A673 (cell line): Measurements from ENCODE around the gene DHCR24.

Experiments
- EZH2 ChIP-seq: fragments of 200-600 bp; sonication (generic); IDR thresholded peaks from 2 replicates; pipeline ENCODE4 v1.6.1; 2017; ENCODE audit warnings: borderline replicate concordance, low read depth, mild to moderate bottlenecking, mixed read lengths, antibody characterized with exemption, low read length; ENCODE audit not compliant: poor library complexity, severe bottlenecking
- TF ChIP-seq, protein P1 (sequence below): fragments of 300-800, 200-600 bp; sonication (generic); conservative IDR thresholded peaks from 2 replicates; pipeline ENCODE4 v1.5.1; 2017; ENCODE audit warnings: low read depth, mild to moderate bottlenecking, antibody characterized with exemption, low read length, moderate library complexity, mixed read lengths

DNA sequence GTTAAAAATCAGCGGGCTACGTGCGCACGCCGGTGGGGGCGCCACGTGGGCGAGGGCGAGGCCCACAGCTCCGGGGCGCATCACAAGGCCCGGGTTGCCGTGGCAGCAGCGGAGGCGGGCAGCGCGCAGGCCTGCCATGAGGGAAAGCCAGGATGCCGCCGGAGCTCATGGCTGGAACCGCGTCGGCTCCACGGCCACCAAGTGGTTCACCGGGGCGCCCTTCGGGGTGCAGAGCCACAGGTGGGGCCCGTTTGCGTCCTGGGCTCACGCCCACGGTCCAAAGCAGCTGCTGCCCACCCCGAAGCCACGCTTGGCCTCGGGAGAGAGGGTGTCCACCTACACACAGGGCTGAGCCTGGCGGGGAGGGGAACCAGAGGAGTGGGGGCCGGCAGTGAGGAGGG lies 81.0 kb downstream of the DHCR24 start:
- TF ChIP-seq, protein P1, sequence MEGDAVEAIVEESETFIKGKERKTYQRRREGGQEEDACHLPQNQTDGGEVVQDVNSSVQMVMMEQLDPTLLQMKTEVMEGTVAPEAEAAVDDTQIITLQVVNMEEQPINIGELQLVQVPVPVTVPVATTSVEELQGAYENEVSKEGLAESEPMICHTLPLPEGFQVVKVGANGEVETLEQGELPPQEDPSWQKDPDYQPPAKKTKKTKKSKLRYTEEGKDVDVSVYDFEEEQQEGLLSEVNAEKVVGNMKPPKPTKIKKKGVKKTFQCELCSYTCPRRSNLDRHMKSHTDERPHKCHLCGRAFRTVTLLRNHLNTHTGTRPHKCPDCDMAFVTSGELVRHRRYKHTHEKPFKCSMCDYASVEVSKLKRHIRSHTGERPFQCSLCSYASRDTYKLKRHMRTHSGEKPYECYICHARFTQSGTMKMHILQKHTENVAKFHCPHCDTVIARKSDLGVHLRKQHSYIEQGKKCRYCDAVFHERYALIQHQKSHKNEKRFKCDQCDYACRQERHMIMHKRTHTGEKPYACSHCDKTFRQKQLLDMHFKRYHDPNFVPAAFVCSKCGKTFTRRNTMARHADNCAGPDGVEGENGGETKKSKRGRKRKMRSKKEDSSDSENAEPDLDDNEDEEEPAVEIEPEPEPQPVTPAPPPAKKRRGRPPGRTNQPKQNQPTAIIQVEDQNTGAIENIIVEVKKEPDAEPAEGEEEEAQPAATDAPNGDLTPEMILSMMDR, result no peak
- no peak for TF ChIP-seq EZH2
